ENCODE data around the gene CHCHD6. TPM values are rescaled to one million over a fixed set of nuclear protein-coding genes. Genes with fewer than 3 reads are reported as not detected.
A peak's percentile ranks its signal among the peaks of the same experiment; 100 is the strongest.

Gene CHCHD6
- total RNA-seq, 1 experiment from 2014 or later, result 40.9 TPM

GRCh38 chr3:126982471-126983175 lies 278.6 kb downstream of the CHCHD6 start, which contains the start of gene PLXNA1 (continued):
- TF ChIP-seq, protein P1, sequence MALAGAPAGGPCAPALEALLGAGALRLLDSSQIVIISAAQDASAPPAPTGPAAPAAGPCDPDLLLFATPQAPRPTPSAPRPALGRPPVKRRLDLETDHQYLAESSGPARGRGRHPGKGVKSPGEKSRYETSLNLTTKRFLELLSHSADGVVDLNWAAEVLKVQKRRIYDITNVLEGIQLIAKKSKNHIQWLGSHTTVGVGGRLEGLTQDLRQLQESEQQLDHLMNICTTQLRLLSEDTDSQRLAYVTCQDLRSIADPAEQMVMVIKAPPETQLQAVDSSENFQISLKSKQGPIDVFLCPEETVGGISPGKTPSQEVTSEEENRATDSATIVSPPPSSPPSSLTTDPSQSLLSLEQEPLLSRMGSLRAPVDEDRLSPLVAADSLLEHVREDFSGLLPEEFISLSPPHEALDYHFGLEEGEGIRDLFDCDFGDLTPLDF (CRISPR knock-in tag; IDR thresholded peaks at IDR 0.05), result 0 out of 2 replicates have a peak, but pooled peaks have one; percentile 42
- TF ChIP-seq JAZF1 (CRISPR knock-in tag; IDR thresholded peaks at IDR 0.05) (no peak), ZNF423 (CRISPR knock-in tag; IDR thresholded peaks at IDR 0.05) (no peak), TCF7 (CRISPR knock-in tag; IDR thresholded peaks at IDR 0.05; ENCODE audit: low read depth) (no peak), ELF4 (CRISPR knock-in tag; IDR thresholded peaks at IDR 0.05; ENCODE audit: low read depth) (peak; percentile 85; the same call in 1 of the 2 replicates), NFATC4 (CRISPR knock-in tag; IDR thresholded peaks at IDR 0.05) (no peak), RORB (CRISPR knock-in tag; IDR thresholded peaks at IDR 0.05) (no peak), CREB1 (CRISPR knock-in tag; IDR thresholded peaks at IDR 0.05) (no peak), NFYB (CRISPR knock-in tag; conservative IDR thresholded peaks at IDR 0.05; ENCODE audit: low read depth) (no peak), GRHL2 (CRISPR knock-in tag; IDR thresholded peaks at IDR 0.05; ENCODE audit: insufficient replicate concordance, severe bottlenecking) (no peak), CREM (CRISPR knock-in tag; IDR thresholded peaks at IDR 0.05) (peak; percentile 77; the same call in 1 of the 2 replicates), ZNF396 (CRISPR knock-in tag; IDR thresholded peaks at IDR 0.05; ENCODE audit: borderline replicate concordance) (peak; percentile 76; the same call in 1 of the 2 replicates), ZNF121 (CRISPR knock-in tag; IDR thresholded peaks at IDR 0.05) (peak; percentile 50; the same call in 1 of the 2 replicates), PREB (CRISPR knock-in tag; IDR thresholded peaks at IDR 0.05; ENCODE audit: borderline replicate concordance) (0 out of 2 replicates have a peak, but pooled peaks have one; percentile 14), SP1 (CRISPR knock-in tag; conservative IDR thresholded peaks at IDR 0.05) (peak; percentile 88), ZNF219 (CRISPR knock-in tag; IDR thresholded peaks at IDR 0.05; ENCODE audit: borderline replicate concordance) (no peak), NFE2L1 (CRISPR knock-in tag; IDR thresholded peaks at IDR 0.05) (peak; percentile 52; the same call in 1 of the 2 replicates), IRF2 (CRISPR knock-in tag; IDR thresholded peaks at IDR 0.05; ENCODE audit: borderline replicate concordance, low read depth) (no peak), ZNF317 (CRISPR knock-in tag; IDR thresholded peaks at IDR 0.05; ENCODE audit: borderline replicate concordance, low read depth) (peak; percentile 52; the same call in 1 of the 2 replicates)
- TF ChIP-seq, protein P2, sequence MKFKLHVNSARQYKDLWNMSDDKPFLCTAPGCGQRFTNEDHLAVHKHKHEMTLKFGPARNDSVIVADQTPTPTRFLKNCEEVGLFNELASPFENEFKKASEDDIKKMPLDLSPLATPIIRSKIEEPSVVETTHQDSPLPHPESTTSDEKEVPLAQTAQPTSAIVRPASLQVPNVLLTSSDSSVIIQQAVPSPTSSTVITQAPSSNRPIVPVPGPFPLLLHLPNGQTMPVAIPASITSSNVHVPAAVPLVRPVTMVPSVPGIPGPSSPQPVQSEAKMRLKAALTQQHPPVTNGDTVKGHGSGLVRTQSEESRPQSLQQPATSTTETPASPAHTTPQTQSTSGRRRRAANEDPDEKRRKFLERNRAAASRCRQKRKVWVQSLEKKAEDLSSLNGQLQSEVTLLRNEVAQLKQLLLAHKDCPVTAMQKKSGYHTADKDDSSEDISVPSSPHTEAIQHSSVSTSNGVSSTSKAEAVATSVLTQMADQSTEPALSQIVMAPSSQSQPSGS (CRISPR knock-in tag; IDR thresholded peaks at IDR 0.05; ENCODE audit: borderline replicate concordance, low read depth), result no peak
- TF ChIP-seq, protein P3, sequence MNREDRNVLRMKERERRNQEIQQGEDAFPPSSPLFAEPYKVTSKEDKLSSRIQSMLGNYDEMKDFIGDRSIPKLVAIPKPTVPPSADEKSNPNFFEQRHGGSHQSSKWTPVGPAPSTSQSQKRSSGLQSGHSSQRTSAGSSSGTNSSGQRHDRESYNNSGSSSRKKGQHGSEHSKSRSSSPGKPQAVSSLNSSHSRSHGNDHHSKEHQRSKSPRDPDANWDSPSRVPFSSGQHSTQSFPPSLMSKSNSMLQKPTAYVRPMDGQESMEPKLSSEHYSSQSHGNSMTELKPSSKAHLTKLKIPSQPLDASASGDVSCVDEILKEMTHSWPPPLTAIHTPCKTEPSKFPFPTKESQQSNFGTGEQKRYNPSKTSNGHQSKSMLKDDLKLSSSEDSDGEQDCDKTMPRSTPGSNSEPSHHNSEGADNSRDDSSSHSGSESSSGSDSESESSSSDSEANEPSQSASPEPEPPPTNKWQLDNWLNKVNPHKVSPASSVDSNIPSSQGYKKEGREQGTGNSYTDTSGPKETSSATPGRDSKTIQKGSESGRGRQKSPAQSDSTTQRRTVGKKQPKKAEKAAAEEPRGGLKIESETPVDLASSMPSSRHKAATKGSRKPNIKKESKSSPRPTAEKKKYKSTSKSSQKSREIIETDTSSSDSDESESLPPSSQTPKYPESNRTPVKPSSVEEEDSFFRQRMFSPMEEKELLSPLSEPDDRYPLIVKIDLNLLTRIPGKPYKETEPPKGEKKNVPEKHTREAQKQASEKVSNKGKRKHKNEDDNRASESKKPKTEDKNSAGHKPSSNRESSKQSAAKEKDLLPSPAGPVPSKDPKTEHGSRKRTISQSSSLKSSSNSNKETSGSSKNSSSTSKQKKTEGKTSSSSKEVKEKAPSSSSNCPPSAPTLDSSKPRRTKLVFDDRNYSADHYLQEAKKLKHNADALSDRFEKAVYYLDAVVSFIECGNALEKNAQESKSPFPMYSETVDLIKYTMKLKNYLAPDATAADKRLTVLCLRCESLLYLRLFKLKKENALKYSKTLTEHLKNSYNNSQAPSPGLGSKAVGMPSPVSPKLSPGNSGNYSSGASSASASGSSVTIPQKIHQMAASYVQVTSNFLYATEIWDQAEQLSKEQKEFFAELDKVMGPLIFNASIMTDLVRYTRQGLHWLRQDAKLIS (CRISPR knock-in tag; IDR thresholded peaks at IDR 0.05; ENCODE audit: borderline replicate concordance), result 0 out of 2 replicates have a peak, but pooled peaks have one; percentile 23
- TF ChIP-seq, protein P4, sequence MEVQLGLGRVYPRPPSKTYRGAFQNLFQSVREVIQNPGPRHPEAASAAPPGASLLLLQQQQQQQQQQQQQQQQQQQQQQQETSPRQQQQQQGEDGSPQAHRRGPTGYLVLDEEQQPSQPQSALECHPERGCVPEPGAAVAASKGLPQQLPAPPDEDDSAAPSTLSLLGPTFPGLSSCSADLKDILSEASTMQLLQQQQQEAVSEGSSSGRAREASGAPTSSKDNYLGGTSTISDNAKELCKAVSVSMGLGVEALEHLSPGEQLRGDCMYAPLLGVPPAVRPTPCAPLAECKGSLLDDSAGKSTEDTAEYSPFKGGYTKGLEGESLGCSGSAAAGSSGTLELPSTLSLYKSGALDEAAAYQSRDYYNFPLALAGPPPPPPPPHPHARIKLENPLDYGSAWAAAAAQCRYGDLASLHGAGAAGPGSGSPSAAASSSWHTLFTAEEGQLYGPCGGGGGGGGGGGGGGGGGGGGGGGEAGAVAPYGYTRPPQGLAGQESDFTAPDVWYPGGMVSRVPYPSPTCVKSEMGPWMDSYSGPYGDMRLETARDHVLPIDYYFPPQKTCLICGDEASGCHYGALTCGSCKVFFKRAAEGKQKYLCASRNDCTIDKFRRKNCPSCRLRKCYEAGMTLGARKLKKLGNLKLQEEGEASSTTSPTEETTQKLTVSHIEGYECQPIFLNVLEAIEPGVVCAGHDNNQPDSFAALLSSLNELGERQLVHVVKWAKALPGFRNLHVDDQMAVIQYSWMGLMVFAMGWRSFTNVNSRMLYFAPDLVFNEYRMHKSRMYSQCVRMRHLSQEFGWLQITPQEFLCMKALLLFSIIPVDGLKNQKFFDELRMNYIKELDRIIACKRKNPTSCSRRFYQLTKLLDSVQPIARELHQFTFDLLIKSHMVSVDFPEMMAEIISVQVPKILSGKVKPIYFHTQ (CRISPR knock-in tag; IDR thresholded peaks at IDR 0.05), result no peak
- TF ChIP-seq, protein P5, sequence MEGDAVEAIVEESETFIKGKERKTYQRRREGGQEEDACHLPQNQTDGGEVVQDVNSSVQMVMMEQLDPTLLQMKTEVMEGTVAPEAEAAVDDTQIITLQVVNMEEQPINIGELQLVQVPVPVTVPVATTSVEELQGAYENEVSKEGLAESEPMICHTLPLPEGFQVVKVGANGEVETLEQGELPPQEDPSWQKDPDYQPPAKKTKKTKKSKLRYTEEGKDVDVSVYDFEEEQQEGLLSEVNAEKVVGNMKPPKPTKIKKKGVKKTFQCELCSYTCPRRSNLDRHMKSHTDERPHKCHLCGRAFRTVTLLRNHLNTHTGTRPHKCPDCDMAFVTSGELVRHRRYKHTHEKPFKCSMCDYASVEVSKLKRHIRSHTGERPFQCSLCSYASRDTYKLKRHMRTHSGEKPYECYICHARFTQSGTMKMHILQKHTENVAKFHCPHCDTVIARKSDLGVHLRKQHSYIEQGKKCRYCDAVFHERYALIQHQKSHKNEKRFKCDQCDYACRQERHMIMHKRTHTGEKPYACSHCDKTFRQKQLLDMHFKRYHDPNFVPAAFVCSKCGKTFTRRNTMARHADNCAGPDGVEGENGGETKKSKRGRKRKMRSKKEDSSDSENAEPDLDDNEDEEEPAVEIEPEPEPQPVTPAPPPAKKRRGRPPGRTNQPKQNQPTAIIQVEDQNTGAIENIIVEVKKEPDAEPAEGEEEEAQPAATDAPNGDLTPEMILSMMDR (IDR thresholded peaks at IDR 0.05), result peak; percentile 94
- TF ChIP-seq, protein P6, sequence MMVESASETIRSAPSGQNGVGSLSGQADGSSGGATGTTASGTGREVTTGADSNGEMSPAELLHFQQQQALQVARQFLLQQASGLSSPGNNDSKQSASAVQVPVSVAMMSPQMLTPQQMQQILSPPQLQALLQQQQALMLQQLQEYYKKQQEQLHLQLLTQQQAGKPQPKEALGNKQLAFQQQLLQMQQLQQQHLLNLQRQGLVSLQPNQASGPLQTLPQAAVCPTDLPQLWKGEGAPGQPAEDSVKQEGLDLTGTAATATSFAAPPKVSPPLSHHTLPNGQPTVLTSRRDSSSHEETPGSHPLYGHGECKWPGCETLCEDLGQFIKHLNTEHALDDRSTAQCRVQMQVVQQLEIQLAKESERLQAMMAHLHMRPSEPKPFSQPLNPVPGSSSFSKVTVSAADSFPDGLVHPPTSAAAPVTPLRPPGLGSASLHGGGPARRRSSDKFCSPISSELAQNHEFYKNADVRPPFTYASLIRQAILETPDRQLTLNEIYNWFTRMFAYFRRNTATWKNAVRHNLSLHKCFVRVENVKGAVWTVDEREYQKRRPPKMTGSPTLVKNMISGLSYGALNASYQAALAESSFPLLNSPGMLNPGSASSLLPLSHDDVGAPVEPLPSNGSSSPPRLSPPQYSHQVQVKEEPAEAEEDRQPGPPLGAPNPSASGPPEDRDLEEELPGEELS (CRISPR knock-in tag; IDR thresholded peaks at IDR 0.05), result peak; percentile 84

Data from WTC11 (cell line).